GM19351 (cell line): ENCODE results near the gene COG2.
"Not testable (repeated sequence)": the region's sequence is repeated elsewhere in the genome, so short reads cannot be mapped to it uniquely, and the experiment has no call there.

Source experiments
- ATAC-seq: cut with Tn5 transposase; IDR thresholded peaks from one replicate; pipeline ENCODE4 v1.9.1; 2021; ENCODE audit warnings: mild to moderate bottlenecking, moderate library complexity; ENCODE audit not compliant: unreplicated experiment

Gene COG2, protein sequence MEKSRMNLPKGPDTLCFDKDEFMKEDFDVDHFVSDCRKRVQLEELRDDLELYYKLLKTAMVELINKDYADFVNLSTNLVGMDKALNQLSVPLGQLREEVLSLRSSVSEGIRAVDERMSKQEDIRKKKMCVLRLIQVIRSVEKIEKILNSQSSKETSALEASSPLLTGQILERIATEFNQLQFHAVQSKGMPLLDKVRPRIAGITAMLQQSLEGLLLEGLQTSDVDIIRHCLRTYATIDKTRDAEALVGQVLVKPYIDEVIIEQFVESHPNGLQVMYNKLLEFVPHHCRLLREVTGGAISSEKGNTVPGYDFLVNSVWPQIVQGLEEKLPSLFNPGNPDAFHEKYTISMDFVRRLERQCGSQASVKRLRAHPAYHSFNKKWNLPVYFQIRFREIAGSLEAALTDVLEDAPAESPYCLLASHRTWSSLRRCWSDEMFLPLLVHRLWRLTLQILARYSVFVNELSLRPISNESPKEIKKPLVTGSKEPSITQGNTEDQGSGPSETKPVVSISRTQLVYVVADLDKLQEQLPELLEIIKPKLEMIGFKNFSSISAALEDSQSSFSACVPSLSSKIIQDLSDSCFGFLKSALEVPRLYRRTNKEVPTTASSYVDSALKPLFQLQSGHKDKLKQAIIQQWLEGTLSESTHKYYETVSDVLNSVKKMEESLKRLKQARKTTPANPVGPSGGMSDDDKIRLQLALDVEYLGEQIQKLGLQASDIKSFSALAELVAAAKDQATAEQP

DNA sequence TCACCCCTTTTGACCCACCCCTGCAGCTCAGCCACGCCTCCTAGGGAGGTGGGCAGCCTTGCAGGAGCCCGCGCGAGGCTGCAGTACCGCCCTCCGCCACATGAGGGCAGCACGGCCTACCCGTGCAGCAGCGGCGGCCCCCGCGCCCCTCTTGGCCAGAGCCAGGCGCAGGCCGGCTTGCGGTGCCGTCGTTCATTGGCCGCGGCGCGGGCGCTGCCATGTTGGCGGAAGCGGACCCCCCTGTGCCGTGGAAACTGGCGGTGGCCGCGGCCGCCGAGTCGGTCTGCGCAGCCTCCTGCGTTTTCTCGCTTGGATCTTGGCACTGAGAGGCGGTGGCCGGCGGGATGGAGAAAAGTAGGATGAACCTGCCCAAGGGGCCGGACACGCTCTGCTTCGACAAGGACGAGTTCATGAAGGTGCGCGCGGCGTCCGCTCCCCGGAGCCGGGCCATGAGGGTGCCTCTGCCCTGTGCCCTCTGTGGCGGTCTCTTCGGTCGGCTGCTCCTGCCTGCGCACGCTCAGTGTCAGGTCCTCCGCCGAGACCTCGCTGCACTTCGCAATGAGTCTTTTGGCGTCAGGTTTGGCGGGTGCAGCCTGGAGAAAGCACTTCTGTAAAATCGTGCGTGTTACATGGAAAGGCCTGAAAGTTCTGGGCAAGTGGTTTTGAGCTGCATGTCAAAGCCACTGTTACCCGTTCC is at the start of gene COG2:
COG2 (plus strand) TSS at position 219 of the 697 bp plus-strand sequence; CDS start at position 345, 126 bp downstream.
- peak; percentile 93 for ATAC-seq

DNA sequence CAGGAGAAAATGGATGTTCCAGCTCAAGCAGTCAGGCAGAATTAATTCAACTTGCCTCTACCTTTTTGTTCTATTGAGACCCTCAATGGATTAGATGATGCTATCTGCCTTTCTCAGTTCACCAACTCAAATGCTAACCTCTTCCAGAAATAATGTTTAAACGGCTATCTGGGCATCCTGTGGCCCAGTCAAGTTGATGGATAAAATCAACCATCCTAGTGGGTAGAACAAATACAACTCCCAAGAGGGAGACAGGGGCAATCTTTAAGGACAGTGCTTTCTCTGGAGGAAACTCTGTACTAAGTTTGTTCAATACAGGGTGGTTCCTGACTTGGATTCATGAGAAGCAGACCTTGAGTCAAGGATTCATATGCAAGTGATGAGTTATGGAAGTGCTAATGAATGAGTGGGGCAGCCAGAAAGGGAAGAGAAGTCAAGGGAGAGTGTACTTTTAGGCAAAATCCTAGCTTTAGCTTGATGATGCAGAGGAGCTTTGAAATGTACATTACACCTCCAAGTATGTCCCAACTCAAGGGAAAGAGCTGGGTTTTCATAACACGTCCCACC is 49.4 kb upstream of the COG2 start:
- no peak for ATAC-seq

DNA sequence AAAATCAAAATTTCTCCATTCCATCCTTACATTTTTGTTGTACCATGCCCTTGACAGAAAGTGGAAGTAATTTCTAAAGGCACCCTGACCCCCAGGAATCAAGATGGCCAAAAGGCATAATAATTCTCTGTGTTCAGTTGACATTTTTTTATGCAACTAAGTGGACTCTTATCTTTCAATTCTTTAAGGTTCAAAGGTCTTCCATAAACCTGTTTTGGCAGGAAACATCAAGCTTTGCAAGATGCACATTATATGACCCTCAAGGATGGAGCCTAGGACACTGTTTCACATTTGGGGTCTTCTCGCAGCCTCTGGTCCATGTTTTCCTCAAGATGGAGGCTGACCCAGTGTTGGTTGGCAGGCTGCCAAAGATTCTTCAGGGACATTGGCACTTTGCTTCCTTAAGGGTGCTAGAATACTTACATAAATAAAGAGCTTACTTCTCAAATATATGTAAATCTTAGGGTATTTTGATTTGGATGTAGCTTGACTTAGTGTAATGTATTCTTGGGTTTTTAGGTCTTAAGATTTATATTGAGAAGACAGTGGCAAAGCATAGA is 48.0 kb upstream of the COG2 start:
- no peak for ATAC-seq

DNA sequence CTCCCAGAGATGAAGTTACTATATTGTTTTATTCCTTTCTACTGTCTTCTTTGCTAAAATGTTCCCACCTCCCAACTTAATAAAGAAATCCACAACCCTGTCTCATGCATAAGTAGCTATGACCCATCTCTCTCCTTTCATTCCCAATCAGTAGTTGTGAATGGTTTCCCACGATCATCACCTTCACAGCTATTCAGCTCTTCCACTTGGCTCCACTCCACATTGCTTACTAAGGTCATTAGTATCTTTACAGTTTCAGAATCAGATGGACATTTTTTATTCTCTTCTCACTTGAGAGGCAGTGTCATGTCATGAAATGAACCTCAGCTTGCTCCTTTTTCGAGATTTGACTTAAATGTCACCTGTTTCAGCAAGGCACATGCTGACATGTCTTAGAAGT is 47.1 kb upstream of the COG2 start:
- no peak for ATAC-seq

DNA sequence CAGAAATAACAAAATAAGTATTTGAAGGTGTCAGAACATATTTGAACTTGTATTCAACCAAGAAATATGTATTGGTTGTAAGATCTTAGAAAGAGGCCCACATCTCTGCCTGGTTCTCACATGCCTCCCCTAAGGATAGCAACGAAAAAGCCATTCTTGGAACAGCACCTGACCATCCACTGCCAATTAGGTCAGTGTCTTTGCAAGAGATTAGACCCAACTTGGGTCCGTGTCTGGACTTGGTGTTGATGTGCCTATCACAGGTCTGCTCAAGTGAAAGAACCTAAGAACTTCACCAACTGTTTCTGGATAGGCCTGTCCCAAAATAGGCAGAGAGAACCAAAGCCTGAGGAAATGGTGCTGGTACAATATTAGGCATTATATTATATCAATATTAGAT is 46.0 kb upstream of the COG2 start:
- no peak for ATAC-seq

DNA sequence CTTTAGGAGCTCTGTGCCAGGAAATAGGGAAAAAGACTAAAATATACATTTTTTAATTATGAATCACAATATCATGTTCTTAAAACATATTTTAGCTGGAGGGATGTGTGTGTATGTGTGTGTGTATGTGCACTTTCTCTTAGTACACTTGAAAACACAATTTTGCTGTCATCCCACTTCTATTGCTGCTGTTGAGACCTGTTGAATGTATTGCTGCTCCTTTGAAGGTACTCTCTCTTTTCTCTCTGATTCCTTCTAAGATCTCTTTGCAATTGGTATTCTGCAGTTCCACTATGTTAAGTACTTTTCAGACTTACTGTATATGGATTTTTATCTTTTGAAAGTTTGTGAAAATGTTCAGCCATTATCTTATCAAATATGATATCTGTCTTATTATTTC is 43.5 kb upstream of the COG2 start:
- ATAC-seq = no peak

DNA sequence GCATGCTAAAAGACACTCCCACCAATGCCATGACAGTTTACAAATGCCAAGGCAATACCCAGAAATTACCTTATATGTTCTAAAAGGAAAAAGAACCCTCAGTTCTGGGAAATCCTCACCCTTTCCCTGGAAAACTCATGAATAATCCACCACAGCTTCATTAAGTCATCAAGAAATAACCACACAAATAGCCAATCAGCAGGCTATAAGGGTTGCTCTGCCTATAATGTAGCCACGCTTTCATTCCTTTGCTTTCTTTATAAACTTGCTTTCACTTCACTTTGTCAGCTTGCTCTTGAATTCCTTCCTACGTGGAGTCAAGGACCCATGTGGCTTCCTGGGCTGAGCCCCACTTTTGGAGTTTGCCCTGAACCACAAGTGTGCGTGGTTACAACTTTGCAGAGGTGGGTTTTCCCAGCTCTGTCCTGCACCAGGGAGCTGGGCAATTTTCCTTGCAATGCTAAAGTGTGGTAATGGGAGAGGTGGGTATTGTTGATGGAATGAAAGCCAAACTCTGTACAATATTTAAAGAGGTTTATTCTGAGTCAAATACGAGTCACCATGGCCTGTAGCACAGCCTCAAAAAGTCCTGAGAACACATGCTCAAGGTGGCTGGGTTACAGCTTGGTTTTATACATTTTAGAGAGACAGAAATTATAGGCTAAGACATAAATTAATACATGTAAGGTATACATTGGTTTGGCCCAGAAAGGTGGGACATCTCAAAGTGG is 42.2 kb upstream of the COG2 start:
- no peak for ATAC-seq

DNA sequence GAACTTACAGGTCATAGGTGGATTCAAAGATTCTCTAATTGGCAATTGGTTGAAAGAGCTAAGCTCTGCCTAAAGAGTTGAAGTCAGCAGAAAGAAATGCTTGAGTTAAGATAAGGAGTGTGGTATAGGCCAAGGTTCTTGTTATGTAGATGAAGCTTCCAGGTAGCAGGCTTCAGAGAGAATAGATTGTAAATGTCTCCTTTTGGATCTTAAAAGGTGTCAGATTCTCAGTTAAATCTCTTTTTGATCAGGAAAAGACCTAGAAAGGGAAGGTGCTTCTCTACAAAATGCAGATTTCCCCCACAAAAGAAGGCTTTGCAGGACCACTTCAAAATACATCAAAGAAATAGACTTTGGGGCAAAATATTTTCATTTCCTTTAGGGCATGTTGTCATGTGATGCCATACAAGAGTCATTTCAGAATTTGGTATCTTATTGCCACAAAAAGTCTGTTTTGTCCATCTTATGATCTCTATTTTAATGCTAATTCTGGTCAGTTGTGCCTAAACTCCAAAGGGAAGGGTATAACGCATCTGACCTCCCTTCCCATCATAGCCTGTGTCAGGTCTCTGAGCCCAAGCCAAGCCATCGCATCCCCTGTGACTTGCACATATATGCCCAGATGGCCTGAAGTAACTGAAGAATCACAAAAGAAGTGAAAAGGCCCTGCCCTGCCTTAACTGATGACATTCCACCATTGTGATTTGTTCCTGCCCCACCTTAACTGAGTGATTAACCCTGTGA is 41.5 kb upstream of the COG2 start:
- not testable (repeated sequence) for ATAC-seq

DNA sequence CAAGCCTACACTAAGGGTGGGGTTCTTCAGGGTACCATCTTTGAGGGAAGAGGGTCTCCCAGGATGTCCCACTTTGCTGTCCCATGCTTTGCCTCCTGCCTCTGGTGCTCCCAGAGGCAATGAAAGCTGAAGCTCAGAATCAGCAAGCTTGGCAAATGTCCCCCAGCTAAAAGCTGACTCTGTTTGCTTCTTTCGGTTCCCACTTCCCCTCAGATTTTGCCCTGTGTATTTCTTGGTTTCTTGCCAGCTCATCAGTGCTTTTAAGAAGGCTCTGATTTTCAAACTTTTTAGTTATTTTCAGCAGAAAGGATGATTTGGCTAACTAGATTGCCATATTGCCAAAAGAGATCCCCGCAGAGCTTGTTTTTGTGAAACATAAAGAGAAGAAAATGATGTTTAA is 33.1 kb upstream of the COG2 start:
- no peak for ATAC-seq

DNA sequence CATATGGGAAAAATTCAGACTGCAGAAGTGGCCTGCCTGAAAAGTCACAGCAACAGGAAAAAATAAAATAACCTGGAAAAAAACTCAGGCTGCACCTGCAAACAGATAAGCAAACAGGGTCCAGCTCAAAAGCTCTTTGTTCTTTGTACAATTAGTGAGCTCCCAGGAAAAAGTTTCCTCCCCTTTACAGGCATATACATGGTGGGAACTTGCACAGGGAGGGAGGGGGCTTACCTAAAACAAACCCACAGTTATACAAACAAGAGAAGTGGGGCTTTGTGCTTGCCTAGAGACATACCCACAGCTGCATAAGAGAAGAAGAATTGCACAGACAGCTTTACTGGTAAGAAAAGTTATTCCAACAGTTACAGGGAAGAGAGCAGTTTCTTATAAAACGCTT is 31.7 kb upstream of the COG2 start:
- no peak for ATAC-seq

DNA sequence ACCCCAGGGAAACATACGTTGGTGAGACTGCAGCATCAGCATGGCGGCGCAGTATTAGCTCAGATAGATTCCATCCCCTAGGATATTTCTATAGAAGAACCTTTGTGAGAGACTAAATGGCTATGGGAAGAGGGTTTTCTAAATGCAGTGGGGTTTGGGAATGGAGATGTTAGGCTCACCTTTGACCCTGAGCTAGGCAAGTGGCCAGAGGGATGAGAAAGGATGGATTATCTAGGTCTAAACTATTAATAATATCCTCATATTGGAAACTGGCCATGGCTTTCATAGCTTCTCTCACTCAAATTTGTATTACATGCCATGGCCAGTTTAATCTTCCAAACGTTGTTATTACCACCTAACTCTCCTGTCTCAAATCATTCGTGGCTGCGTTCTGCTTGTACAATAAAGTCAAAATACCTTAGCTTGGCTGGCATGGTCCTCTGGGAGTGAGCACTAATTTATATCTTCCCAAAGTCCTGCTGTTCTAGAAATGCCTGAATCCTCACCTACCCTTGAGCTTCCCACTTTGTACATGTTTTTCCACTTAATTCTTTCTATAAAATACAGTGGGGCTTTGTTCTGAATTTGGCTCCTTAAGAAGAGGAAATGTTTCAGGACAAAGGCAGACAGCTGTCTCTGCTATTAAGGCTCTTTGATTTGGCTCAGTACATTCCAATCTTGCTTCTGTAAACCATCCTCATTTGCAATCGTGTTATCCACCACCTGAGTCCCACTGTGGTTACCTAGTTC is 31.0 kb upstream of the COG2 start:
- no peak for ATAC-seq

DNA sequence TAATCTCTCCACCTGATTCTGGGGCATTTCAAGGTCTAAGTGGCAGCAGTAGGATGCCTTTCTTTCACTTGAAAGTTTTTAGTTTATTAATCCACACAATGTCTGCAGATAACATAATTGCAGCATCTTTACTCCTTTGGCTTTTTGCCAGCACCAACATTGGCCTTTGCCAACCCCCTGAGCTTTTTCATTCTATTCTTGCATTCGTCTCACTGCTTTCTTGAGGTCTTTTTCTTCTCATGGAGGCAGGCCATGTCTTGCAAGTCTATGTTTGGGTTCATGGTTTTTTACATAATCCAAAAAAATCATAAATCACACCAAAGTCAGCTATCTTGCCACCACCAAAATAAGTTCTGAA is 30.4 kb upstream of the COG2 start:
- no peak for ATAC-seq

DNA sequence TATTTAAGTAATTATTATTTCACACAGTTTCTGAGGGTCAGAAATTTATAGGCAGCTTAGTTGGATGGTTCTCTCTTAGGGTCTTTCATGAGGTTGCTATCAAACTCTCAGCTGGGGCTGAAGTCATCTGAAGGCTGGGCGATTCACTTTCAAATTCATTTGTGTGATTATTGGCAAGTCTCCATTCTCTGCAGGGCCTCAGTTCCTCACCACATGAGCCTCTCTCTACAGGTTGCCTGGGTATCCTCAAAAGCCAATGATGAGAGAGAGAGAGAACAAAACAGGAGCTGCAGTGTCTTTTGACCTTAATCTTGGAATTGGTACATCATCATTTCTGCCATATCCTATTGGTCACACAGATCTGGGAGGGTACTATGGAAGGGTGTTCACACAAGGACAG is 29.6 kb upstream of the COG2 start:
- no peak for ATAC-seq

DNA sequence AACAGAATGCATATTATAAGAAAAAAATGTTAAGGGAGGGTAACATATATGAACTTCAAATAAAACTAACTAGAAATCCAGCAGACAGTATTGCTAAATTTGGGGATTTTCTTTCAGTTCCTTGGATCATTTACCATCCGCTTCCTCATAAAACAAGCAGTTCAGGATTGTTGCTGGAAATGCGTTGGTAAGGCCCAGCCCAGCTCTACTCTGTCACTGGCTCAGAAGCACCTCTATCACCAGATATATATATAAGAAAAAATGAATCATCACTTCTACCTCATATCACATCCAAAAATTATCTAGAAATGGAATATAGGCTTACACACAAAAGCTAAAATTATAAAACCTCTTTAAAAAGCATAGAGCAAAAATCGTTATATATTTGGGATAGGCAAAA is 28.2 kb upstream of the COG2 start:
- ATAC-seq = no peak

DNA sequence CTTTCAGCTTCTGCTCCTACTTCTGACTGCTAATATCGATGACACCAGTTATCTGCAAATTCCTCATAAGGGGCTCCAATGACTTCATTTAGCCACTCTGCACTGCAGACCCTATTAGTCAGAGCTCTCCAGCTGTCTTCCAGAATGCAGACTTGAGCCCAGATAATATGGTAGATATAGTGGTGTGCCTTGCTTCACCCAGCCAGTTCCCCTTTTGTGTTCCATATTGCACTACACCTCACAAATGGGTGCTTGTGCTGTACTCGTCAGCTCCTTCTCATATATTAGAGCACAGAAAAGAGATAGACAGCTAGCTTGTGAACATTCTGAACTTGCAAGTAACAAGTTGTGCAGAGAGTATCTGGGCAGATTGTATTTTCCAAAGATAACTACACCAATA is 23.7 kb upstream of the COG2 start:
- ATAC-seq = no peak

DNA sequence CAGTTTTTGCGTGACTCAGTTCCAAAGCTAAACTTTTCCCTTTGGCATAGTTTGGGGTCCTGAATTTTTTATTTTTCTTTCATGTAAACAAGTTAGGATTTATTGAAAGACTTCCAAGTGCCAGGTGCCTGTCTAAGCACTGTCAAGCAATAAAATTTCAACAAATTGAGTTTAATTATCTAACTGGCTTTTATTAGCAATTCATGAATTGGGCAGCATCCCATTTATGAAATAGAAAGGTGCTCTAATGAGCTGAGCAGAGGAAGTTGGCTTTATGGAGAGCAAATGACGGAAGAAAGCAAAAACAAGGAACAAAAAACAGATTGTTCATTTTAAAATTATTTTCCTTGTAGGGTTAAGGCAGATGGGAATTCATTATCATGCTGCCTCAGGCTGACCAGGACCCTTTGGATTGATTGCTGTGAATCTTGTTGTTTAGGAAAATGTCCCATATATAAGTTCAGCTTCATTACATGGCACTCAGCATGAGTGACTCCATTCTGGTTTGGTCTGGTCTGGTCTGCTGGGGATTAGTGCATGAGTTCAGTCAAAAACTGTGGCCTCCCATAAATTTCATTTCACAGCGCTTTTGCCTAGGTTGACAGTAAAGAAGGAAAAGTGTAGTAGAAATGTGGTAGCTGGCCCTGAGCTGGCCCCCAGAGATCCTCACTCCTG is 21.5 kb upstream of the COG2 start:
- no peak for ATAC-seq

DNA sequence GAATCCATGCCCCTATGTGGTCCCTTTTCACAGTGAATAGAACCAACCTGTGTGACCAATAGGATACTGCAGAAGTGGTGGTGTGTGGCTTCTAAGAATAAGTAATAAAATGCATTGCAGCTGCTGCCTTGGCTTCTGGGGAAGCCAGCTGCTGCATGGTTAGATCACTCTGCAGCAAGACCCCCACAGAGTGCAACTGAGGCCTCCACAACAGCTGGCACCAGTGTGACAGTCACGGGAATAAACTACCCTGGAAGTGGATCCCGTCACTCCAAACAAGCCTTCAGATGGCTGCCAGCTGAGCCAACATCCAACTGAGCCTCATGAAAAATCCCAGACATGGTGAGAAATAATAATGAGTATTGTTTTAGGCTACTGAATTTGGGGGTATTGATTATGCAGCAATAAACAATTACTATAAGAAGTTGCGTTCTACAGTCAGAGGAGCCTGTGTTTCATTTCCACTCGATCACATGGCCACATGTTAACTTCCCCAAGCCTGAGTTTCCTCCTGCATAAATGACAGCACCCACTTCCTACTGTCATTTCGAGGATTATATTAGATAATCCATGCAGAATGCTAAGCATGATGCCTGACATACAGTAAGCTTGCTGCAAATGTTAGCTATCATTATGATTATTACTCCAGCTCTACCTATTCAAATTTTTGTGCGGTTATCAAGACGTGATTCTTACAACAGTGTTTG is 20.8 kb upstream of the COG2 start:
- no peak for ATAC-seq

DNA sequence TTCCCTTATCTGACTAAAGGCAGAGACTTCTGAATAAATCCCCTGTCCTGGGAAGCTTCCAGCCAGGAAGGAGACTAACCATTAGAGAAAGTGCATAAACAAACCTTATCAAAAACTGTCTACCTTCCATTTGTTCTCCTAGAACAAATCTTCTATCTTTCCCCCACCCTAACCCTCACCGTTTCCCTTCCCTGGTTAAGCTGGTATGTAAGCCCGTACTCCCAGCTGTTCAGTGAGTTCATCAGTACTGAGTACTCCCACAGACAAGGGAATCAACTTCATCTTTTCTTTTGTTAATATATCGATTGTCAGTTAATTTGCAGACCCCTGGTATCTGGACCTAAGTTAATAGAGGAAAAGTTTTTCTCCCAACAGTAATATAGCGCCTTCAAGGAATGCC is 20.1 kb upstream of the COG2 start:
- ATAC-seq = no peak
